HG03457 (cell line): Measurements from ENCODE around the gene R3HDM1.
A peak's percentile ranks its signal among the peaks of the same experiment; 100 is the strongest.
"Not testable (repeated sequence)": the region's sequence is repeated elsewhere in the genome, so short reads cannot be mapped to it uniquely, and the experiment has no call there.

Experiments
- ATAC-seq: cut with Tn5 transposase; IDR thresholded peaks from one replicate; pipeline ENCODE4 v1.9.1; 2021; ENCODE audit warnings: moderate number of reproducible peaks; ENCODE audit not compliant: unreplicated experiment

R3HDM1 gene

DNA sequence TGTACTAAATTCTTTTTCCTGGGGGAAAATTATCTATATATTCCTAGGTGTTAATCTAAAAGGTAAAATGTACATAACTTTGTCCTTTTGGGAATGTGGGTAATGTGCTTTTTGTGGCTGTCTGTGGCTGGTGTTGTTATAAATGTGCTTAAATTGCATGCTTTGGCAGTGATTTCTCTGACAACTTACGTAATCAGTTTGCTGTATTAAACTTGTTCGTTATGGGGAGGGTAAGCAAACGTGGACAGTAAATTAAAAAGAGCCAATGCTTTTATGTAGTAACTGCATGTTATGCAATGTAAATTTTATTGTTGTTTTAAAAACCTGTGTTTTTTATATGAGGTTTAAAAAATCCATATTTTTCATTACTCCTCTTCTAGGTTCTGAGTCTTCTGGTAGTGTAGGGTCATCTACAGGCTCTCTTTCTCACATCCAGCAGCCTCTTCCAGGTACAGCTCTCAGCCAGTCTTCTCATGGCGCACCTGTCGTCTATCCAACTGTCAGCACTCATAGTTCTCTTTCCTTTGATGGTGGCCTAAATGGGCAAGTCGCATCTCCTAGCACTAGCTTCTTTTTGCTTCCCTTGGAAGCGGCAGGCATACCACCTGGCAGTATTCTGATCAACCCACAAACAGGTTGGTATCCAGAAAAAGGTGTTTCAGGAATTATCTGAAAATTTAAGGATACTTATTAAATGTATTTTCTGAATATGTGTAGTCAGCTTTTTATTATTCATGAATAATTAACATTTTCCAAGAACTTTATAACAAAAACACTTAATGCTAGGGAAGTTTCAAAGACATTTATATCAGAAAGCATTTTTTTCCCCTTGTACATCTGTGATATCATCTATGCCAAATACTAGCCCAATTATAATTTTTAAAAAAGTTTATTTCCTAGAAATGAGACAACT lies 110.1 kb downstream of the R3HDM1 start:
- ATAC-seq = no peak

- ATAC-seq = no peak
These were observed 116.7 kb downstream of the R3HDM1 start for GRCh38 chr2:135647836-135648579.

DNA sequence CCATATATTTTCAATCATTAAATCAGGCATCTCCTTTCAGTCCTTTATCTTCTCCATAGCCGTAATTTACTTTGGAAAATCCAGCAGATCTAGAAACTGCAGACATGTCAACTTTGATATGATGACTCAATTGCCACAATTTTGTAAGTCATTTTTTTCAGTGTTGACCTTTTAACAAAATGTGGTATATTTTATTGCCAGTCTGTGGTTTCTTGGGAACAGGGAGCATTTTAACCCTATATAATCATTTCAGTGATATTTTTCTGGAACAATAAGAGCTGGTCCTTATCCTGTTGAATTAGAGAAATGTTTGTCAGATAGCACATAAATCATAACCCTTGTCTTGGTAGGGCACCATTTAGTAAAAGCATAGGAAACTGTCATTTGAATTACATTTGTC lies 119.4 kb downstream of the R3HDM1 start:
- no peak for ATAC-seq

DNA sequence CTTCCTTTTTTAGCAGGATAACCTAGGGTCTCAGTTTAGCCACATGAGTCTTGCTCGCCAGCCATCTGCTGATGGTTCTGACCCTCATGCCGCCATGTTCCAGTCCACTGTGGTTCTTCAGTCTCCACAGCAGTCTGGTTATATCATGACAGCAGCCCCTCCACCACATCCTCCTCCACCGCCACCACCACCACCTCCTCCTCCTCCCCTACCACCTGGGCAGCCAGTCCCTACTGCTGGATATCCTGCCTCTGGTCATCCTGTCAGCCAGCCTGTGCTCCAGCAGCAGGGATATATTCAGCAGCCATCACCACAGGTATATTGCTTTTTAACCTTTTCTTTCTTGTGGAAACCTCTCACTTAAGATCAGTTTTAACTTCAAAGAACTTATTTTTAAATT lies 120.4 kb downstream of the R3HDM1 start:
- ATAC-seq = no peak

DNA sequence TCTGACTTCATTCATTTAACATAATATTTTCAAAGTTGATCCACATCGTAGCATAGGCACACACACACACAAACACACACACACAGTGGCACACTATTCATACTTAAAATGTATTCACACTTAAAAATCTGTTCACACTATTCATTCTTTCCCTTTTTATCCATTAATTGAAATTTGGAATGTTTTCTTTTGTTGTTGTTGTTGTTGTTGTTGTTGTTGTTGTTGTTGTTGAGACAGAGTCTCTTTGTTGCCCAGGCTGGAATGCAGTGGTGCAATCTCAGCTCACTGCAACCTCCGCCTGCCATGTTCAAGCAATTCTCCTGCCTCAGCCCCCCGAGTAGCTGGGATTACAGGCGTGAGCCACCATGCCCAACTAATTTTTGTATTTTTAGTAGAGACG lies 123.0 kb downstream of the R3HDM1 start:
- ATAC-seq = not testable (repeated sequence)

DNA sequence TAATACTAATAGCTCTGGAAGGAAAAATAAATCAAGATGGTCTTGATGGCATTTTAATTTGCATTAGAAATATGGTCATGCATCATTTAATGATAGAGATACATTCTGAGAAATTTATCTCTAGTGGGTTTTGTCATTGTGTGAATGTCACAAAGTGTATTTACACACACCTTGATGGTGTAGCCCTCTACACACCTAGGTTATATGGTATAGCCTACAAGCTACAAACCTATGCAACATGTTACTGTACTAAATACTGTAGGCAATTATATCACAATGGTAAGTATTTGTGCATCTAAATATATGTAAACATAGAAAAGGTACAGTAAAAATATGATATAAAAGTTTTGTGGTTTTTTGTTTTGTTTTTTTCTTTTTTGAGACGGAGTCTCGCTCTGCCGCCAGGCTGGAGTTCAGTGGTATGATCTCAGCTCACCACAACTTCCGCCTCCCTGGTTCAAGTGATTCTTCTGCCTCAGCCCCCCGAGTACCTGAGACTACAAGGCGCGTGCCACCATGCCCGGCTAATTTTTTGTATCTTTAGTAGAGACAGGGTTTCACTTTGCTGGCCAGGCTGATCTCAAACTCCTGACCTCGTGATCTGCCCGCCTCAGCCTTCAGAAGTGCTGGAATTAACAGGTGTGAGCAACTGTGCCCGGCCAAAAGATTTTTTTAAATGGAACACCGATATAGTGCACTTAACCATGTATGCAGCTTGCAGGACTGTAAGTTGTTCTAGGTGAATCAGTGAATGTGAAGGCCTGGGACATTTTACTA lies 126.7 kb downstream of the R3HDM1 start:
- no peak for ATAC-seq

DNA sequence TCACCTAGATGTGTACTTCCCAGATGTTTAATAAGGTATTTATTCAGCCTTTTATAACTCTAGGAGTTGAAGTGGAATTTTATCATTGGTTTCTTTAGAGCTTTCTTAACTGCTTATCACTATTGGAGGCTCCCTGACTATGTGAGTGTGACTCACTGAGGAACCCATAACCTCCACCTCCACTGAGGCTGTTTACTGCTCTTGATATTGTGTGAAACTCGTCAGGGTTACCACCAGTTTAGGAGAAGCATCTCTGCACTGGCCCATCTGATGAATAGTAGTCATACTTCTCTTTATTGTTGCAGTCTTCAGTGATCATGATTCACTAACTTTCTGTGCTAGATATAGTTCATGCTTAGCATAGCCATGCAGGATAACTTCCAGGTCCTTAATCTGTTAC lies 130.8 kb downstream of the R3HDM1 start:
- no peak for ATAC-seq

DNA sequence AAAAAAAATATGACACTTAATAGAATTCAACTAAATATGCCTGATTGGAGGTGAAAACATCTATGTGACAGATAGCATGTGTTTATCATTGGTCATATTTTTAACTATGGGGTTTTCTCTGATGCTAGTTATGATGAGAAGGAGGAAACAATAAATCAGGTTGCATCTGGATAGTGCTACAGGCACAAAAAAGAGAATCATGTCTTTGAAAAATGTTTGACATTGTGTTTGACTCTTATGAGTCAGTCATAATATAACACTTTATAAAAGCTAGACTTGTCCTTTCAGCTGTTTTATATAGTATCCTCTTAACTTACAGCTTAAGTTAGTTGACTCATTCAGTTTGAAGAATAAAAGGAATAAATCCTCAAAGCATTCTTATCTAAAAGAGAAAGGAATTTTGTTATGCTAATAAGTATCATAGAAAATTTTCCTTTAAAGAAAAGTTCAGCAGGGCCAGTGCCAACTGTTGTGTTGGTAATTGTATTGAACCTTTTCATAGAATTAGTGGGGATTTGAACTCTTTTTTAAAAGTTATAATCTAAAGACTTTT lies 131.9 kb downstream of the R3HDM1 start:
- ATAC-seq = no peak

- ATAC-seq = peak; percentile 86
These were observed 133.4 kb downstream of the R3HDM1 start for GRCh38 chr2:135664623-135665068.

DNA sequence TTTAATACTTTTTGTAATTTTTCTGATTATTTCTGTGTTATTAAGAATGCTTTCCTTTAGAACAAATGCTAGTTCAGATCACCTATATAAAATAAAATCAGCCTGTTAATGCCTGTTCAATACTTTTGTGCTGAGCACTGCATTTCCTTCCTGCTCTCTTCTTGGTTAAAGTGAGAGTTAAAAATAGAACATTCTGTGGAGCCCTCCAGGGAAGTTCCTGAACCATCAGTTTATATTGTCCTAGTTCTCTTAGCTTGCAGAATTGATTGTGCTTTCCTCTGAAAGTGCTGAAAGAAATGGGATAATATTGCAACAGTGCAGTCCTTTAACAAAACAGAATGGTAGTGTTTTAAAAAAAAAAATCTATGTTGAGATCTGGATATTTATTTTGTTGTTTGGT lies 135.8 kb downstream of the R3HDM1 start:
- ATAC-seq = no peak

DNA sequence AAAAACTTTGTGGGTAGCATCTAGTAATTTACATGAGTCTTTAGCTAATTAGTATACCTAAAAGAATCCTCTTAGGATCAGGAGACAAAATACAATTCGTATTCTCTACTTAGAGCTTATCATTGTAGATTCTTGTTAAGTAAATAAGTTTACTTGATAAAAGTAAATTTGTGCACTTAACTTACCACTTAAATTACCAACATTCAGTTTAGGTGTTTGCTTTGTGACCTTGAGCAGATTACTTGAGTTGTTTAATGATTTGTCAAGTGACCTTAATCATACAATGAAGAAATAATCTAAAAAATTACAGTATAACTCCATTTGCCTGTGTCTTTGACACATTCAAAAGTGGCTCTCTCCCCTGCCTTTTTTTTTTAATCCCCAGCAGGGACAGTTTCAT lies 143.2 kb downstream of the R3HDM1 start:
- ATAC-seq = no peak

GRCh38 chr2:135676031-135676430 lies 144.7 kb downstream of the R3HDM1 start:
- ATAC-seq = no peak

DNA sequence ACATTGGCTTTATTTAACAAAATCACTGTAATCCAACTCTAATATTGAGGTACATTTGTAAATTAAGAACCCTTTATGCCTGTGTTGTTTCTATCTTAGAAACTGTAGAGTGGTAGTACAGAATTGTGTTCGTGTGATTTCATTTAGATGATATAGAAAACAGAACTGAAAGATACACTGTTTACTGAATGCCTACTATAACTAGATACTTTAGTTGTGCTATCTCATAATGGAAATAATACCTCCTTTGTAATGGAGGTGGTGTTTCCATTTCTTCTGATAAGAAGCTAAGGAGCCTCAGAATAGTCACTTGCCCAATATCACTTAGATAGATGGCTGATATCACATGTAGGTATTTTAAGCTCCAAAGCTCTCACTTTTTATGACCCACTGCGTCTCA lies 147.8 kb downstream of the R3HDM1 start:
- ATAC-seq = no peak

- ATAC-seq = no peak
These were observed 154.1 kb downstream of the R3HDM1 start for GRCh38 chr2:135685361-135685760.

GRCh38 chr2:135688978-135689377 lies 157.7 kb downstream of the R3HDM1 start:
- ATAC-seq = no peak

DNA sequence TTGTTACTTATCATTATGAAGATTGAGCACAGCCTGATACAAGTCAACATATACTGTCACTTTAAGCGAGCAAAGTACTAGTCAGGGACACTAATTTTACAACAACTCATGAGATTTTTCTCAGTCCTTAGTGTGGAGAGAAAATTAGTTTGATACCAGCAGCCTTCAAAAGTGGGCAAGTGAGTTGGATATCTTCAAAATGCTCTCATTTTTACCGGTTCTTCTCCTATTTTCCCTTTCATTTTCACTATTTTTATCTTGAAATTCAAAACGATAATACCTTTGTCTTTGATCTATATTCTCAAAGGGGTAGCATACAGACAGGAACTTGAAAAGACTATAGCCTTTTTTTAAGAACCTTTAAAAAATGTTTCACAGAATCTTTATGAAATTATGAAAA lies 158.4 kb downstream of the R3HDM1 start:
- ATAC-seq = no peak

GRCh38 chr2:135694711-135695110 lies 163.4 kb downstream of the R3HDM1 start:
- ATAC-seq = no peak

- ATAC-seq = no peak
These were observed 167.6 kb downstream of the R3HDM1 start for GRCh38 chr2:135698838-135699237.

- ATAC-seq = no peak
These were observed 170.2 kb downstream of the R3HDM1 start for GRCh38 chr2:135701442-135701841.

- ATAC-seq = no peak
These were observed 172.0 kb downstream of the R3HDM1 start for GRCh38 chr2:135703300-135703699.

- not testable (repeated sequence) for ATAC-seq
These were observed 172.8 kb downstream of the R3HDM1 start for GRCh38 chr2:135704075-135704474.
